GM04504 (cell line): ENCODE measurements around the gene TSR1.

Experiments used
- DNase-seq: peaks from one replicate; pipeline ENCODE4 v3.0.0-alpha.2; 2012; ENCODE audit warnings: low read depth

Gene TSR1

DNA sequence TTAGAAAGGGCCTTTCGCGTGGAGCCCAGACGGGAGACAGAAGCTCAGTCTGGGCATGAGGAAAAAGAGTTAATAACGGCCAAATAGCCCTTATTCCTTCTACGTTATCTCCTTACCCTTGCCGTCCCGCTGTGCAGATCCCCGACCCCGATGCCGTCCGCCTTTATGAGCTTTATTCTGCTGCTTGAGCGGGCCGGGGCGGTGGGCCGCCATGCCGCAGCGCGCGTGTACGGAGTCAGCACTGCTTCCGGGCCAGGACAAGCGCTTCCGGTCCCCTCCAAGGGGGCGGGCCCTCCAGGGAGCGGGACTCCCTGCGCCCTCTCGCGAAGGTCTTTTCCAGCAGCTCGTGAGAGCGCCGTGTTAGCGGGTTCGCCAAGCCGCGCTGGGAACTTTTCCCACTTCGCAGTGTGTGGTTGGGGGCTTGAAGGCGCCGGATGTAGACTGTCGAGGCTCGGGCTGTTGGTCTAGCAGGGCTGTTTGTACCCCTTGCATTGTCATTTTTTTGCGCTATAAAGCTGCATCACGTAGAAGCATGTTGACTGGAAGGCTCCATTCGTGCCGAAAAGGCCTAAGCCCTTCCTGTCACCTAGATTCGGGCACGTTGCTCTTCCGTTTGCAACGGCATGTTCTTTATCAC, at the start of gene TSR1:
TSS of gene TSR1 (minus strand) at position 243 of the 637 bp plus-strand sequence. CDS start at position 213, 30 bp downstream.
- DNase-seq, result peak; percentile 77

DNA sequence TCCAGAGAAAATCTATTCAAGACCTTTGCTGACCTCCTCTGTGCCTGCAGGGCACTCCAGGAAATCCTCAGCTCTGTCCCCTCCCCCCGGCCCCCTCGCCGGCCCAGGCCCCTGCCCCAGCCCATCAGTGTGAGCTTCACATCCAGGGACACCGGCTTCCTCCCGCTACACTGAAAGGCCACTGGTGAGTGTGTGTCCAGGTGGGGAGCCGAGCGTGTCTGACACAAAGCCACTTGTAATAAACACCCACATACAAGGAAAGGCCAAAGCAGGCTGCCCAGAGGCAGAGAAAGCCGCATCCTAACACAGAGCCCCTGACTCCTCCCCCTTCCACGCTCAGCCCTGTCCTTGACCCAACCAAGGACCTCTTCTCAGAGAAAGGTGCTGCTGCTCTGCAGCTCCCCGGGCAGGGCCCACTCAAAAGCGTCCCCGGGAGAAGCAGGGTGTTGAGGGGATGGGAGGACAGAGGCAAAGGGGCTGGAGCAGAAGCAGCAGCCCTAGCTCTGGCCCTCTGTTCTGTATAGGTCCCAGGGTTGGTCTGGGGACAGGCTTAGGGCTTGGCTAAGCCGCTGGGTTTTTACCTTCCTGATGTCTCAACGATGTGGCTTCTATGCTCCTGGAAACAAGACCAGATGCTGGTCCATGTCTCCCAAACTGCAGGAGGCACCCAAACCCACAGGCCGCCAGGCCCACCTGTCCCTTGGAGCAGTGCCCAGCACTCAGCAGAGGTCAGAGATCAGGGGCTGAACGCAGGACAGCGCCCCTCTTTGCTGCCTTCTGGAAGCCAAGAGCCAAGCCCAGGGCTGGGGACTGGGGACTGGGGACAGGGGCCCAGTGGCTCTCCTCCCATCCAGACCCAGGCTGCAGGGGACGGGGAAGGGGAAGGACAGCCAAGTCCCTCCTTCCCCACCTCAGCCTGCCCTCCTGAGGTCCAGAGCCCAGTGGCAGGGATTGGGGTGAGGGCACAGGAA, 49.3 kb upstream of the TSR1 start:
- no peak for DNase-seq

DNA sequence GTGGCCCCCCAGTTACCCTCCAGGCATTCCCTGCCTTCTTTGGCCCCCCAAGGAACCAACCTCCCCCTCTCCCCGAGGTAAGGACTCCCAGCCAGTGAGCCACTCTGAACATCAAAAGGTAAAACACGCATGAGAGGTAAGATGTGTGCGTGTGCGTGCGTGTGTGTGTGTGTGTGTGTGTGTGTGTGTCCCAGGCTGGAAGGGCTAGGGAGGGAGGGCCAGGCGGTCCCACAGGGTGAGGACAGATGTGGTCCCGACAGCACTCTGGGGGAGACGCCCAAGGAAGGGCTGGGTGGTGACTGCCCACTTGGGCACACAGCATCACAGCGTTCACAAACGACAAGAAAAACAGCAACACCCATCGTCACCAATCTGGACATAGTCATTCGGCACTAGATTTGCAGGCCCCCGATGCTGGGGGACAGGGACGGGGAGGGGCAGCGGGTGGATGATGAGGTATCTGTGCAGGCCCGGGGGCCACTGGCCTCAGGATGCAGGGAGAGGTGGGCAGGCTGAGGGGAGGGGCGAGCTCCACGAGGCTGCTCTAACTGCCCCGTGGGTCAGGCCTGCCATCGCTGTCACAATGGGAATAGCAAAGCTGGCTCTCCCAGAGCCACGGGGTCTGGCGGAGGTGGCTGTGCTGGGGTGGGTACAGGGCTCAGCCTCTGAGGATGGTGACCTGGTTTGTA, 48.3 kb upstream of the TSR1 start:
- DNase-seq, result no peak

DNA sequence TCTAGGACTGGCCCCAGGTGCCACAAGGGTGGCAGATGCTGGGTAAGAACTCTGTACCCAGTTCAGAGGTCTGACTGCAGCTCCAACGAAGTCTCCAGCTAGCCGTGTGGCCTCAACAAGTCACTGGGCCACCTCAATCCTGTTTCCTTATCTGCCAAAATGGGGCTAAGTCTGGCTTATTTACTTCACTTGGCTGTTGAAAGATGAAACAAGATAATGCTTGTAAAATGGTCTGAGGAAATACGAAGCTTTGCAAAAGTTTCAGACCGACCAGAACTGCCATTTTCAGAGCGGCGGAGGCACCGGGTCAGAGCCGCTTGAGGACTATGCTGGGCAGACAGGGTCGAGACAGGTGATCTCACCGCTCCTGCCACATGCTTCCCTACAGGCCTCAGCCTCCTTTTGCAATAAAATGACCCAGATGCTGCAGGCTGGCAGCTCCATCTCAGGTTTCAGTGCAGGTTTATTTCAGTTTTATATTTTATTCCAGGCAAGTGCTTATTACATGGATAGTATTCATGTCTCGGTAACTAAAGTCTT, 47.4 kb upstream of the TSR1 start:
- no peak for DNase-seq

DNA sequence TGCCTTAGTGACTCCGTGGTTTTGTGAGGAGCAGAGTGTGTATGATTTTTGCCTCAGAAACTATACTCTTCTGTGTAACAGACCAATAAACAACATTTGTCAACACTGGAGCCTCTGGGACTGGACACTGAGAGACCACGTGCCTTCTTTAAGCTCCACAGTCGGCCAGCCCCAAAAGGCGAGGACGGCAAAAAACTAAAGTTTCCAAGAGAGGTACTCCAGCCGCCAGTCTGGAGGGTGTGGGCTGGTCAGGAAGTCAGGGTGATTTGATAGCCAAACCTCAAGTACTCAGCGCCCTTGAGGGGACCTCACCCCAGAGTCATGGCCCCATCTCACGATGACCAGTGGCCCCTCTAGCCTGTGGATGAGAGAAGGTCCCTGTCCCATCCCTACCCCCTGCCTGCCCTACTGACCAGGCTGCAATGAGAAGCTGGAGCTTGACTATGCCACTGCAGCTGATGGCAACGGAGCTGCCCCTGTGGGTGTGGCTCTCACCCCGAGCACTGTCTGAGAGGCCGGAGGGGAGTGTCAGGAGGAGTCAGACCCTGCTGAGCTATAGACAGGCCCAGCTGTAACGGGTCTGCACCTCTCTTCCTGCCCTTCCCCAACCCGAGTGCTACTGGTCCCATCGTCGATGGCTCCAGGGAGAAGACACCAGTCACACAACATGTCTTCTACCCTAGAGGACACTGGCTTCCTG, 44.8 kb upstream of the TSR1 start:
- DNase-seq, result no peak

DNA sequence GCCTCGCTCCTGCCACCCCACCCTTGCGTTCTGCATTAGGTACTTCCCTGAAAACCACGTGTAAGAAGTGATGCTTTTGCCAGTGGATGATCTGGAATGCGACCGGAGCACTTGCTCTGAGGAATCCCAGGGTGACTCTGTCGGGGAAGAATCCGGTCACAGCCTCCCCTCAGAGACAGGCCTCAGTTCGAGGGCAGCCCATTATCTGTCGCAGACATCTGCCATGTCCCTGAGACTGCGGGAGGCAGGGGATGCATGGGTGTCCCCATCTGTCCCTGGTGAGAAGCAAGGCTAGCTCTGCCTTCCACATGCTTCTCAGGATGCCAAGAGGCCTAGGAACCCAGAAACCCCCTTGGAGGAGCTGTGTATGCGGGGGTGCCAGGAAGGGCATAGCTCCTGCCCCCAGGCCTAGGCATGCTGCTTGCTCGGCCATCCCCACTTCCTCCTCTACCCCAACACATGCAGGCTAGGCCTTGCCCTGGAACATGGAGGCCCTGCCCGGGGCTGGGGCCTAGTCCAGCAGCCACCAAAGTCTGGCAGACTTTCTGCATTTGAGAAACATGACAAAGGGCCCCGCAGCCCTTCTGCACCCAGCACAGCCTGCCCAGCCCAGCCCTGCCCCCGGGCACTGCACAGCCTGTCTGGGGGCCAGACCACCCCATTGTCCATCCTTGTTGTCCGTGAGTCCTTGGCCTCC, 44.1 kb upstream of the TSR1 start:
- DNase-seq, result no peak

DNA sequence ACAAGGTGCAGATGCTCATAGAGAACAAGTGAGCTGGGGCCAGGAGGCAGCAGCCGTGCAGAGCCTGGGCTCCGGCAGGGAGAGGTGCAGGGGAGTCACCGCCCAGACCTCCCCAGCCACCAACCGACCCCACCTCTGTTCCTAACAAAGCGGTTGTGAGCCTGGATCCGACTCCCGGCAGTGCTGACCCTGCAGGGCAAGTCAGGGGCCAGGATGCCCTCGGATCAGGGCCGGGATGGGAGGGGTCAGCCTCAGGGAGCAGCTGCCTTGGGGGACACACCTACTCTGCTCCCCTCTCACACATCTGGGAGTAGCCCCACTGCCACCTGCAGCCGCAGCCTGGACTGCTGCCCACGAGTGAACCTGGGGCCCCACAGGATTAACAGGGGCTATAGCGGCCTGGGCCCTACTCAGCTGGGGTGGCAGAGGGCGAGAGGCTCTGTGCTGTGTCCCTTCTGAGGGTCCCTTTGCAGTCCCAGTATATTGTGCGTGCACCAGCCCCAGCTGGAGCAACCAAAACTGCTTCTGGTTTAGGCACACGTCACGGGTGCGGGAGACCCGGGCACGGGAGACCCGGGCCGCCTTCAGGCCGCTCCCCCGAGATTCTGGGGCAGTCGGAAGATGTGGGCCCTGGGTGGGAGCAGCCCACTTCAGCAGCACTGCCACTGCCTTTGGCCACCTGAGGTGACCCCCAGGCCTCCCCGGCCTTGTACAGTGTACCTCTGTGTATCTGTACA, 43.4 kb upstream of the TSR1 start:
- no peak for DNase-seq

DNA sequence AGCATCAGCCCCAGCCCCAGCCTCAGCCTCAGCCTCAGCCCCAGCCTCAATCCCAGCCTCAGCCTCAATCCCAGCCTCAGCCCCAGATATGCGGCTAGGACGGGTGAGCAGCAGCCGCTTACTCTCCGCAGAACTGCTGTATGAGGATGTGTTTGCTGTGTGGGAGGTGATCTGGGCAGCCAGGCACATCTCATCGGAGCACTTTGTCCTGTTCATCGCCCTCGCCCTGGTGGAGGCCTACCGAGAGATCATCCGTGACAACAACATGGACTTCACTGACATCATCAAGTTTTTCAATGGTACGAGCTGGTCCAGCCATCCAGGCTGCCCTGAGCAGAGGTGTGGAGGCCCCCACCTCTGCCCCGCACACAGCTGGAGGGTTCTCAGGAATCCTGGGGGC, 42.6 kb upstream of the TSR1 start:
- no peak for DNase-seq

DNA sequence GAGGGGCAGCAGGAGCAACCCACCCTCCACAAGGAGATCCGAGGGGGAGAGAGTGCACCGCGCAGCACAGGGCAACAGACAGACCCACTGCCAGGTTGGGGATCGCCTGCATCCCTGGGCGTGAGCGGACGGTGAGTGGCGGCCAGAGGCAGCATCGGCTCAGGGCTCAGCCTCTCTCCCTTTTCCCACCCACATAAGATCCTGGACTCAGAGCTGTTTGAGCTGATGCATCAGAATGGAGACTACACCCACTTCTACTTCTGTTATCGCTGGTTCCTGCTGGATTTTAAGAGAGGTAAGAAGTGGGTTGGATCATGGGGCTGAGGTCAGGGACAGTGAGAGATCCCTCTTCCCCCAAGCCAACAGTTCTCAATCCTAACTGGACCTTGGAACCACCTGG, 41.4 kb upstream of the TSR1 start:
- no peak for DNase-seq

DNA sequence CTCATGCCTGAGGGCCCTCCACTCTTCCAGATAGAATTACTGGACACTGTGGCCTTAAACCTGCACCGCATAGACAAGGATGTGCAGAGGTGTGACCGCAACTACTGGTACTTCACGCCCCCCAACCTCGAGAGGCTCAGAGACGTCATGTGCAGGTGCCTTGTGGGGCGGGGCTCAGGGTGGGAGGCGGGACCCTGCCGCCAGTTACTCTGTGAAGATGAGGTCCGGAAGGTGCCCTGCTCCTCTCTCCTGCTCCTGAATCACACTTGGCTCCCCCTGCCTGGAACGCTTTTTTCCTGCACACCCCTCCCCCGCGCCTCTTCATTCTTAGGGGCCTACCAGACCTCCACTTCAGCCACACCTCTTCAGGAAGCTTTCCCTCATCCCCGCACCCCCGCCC, 39.9 kb upstream of the TSR1 start:
- no peak for DNase-seq

DNA sequence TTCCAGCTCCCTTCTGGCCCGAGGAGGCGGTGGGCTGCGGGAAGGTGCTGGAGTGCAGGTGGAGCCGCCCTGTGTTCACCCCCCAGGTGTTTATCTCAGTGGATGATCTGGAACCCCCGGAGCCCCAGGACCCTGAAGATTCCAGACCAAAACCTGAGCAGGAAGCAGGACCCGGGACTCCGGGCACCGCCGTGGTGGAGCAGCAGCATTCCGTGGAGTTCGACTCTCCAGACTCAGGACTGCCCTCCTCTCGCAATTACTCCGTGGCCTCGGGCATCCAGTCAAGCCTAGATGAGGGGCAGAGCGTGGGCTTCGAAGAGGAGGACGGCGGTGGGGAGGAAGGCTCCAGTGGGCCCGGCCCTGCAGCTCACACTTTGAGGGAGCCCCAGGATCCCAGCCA, 39.1 kb upstream of the TSR1 start:
- DNase-seq, result no peak

DNA sequence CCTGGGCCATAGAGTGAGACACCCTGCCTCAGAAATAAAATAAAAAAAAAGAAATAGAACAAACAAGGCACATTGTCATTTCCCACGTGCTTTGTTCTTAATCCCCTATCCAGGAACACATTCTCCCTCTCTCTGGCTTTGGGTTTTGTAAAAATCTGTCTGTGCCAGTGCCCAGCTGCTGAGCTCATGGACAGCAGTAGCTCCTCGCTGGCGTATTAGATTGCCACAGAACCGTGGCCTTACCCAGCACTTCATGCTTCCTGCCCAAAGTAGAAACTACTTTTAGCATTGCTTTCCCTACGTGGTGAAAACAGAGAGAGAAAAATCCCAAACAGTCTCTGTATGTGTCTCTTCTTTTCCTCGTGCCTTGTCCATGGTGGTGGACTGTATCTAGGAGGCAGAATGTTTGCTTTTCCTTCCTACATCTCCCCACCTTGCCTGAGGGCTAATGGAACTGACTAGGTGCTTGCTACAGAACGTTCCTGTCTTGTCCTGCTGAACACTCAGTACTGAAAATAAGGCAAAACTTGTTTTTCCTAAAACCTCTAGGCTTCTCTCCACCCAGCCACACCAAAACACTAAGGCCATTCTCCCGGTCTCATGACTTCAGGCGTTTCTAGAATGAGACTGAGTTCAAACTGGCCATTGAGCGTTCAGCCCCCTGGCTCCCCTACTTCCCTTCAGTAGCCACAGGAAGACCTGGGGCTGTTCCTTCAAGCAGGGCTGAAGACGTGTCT, 38.5 kb upstream of the TSR1 start:
- DNase-seq, result no peak

DNA sequence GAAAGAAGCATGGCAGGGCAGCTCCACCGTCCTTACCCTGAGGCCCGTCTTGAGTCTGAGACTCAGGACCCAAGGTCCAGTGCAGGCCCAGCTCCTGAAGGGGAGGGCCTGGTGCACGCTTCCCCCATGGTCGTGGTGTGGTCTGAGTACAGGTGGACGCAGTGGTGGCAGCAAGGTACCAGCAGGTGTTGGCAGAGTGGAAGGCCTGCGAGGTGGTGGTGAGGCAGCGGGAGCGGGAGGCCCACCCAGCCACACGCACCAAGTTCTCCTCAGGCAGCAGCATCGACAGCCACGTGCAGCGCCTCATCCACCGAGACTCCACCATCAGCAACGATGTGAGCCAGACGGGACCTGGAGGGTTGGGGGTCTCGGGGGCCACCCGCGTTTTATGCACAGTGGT, 36.9 kb upstream of the TSR1 start:
- DNase-seq, result no peak

DNA sequence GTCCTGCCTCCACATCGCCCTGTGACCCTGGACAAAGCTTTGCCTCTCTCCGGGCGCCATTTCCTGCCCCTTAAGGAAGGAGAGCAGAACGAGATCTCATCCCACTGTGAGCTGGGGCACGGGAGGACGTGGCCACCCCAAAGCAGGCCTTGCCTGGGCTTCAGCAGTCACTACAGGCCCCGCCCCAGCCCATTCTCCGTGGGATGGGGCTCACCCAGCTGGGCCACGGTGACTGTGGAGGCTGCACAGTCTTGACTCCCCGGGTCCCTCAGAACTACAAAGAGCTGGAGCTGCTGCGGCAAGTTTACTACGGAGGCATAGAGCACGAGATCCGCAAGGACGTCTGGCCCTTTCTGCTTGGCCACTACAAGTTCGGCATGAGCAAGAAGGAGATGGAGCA, 36.4 kb upstream of the TSR1 start:
- DNase-seq, result no peak

DNA sequence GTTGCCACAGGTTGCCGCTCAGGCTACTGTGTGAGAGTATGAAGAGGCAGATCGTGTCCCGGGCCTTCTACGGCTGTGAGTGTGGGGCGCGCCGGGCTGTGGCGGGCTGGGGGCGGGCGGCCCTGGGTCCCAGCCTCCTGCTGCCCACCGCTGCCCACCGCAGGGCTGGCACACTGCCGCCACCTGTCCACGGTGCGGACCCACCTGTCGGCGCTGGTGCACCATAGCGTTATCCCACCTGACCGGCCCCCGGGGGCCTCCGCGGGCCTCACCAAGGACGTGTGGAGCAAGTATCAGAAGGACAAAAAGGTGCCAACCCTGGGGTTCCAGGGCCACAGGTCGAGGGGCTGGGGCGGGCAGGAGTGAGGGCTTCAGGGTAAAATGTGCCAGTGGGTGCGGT, 35.9 kb upstream of the TSR1 start:
- DNase-seq, result no peak

DNA sequence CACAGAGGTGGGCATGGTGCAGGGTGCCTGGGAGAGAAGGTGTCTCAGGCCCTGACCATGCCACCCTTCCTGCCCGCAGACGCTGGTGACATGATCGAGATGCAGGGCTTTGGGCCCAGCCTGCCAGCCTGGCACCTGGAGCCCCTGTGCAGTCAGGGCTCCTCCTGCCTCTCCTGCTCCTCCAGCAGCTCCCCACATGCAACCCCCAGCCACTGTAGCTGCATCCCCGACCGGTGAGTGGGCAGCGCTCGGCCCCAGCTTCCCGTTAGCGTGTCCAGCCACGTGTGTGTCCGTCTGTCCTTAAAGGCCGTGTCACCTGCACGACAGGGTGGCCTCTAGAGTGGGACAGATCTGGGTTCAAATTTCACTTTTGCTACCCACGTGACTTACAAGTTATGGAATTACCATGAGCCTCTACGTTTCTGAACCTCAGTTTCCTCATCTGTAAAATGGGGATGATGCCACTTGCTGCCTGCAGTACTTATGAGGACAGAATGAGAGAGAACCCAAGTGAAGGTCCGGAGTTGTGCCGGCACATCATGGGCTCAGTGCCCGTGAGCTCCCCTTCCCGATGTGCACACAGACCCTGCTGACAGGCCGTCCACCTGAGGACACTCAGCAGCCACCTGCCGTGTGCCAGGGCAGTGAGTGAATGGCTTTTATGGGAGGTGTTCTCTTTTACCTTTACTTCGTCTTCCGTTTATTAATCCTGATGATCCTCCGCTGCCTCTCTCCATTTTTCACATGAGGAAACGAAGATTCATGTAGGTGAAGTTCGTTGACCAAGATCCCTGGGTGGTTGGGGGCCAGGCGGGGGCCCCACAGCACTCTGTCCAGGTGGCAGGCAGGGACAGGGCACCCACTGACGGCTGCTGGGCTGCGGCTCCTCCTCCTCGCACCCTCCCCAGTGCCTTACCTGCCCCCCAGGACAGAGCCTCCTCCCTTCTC, 35.2 kb upstream of the TSR1 start:
- DNase-seq, result no peak

DNA sequence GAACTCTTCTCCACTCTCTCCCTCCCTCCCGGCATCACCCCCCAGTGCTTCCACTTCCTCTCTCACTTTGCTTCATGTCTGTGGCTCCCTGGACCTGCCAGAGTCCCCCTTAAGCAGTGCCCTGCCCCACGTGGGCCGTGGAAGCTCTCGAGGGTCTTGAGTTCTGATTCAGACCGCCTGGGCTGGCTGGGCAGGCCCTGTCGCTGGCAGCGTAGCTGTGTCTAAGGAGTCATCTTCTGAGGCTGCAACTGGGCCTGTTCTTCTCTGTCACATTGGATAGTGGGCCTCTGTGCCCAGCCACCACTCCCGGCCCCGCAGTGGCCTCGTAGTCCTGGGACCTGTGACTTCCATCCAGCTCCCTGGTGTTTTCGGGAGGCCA, 33.9 kb upstream of the TSR1 start:
- DNase-seq, result no peak

DNA sequence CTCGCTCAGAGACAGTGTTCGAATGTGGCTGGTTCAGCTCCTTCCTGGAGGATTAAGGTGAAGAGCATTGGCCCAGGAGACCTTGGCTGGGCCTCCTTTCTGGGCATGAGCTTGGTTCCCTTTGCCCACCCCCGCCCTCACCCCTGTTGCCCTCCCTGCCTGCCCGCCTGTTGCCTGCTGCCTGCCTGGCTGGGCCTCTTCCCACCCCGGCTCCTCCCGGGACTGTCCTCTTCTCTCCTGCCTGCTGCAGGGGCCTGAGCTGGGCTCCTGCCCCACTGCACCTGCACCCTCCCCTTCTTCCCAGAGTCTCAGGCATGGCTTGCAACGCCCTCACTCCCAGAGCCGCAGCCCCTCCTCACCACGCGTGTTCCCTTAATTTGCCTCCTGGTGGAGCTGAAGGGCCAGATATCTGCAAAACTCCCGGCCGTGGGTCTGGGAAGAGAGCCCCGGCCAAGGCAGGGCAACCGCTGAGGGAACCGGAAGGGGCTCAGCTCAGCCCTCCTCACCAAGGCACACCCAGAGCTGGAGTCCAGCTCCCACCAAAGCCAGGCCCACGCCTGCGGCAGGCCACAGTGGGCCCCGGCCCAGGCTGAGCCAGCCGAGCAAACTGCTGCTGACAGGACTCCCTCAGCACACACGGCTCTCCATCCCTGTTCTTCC, 33.4 kb upstream of the TSR1 start:
- no peak for DNase-seq
